Trophoblast cell (in vitro differentiated cells and primary cell): Measurements from ENCODE around the gene MYOG.

Source experiments
- DNase-seq, 2 donors: peaks; one replicate each; pipeline ENCODE4 v3.0.0-alpha.2; 2016
- H2AFZ ChIP-seq: 2 replicates; pipeline ENCODE4 v1.6.1; 2013; ENCODE audit warnings: low read length, moderate library complexity, mild to moderate bottlenecking; ENCODE audit not compliant: insufficient read depth, poor library complexity
- H2AK5ac ChIP-seq: 2 replicates; pipeline ENCODE4 v1.6.1; 2013; ENCODE audit warnings: mild to moderate bottlenecking, low read length
- H2BK120ac ChIP-seq: 2 replicates; pipeline ENCODE4 v1.6.1; 2013; ENCODE audit warnings: low read length, mild to moderate bottlenecking, moderate library complexity; ENCODE audit not compliant: insufficient read depth, poor library complexity
- H2BK12ac ChIP-seq: 2 replicates; pipeline ENCODE4 v1.6.1; 2013; ENCODE audit warnings: mild to moderate bottlenecking, low read length, moderate library complexity
- H2BK5ac ChIP-seq: 2 replicates; pipeline ENCODE4 v1.6.1; 2013; ENCODE audit warnings: low read length, low read depth, moderate library complexity, mild to moderate bottlenecking; ENCODE audit not compliant: poor library complexity
- H3K14ac ChIP-seq: 2 replicates; pipeline ENCODE4 v1.6.1; 2013; ENCODE audit warnings: mild to moderate bottlenecking, low read length
- H3K18ac ChIP-seq: 2 replicates; pipeline ENCODE4 v1.6.1; 2013; ENCODE audit warnings: mild to moderate bottlenecking, low read length
- H3K23ac ChIP-seq: 2 replicates; pipeline ENCODE4 v1.6.1; 2013; ENCODE audit warnings: low read length
- H3K27ac ChIP-seq: 2 replicates; pipeline ENCODE4 v1.5.1; 2013; ENCODE audit warnings: low read depth, mild to moderate bottlenecking, inconsistent platforms, low read length, moderate library complexity
- H3K27me3 ChIP-seq: 2 replicates; pipeline ENCODE4 v1.6.1; 2013; ENCODE audit warnings: inconsistent platforms, mild to moderate bottlenecking, low read length, moderate library complexity; ENCODE audit not compliant: insufficient read depth
- H3K36me3 ChIP-seq, 2 experiments: 1 replicate in 1 of 2; 2 replicates in 1 of 2; pipeline ENCODE4 v1.6.1; 2013; ENCODE audit warnings: low read length in 2 of 2, mild to moderate bottlenecking in 2 of 2, moderate library complexity in 1 of 2; ENCODE audit not compliant: insufficient read depth in 2 of 2, control insufficient read depth in 1 of 2
- H3K4ac ChIP-seq: 2 replicates; pipeline ENCODE4 v1.6.1; 2013; ENCODE audit warnings: low read depth, mild to moderate bottlenecking, low read length, moderate library complexity
- H3K4me1 ChIP-seq, 2 experiments: 1 replicate in 1 of 2; 2 replicates in 1 of 2; pipeline ENCODE4 v1.6.1; 2013; ENCODE audit warnings: low read length in 2 of 2, mild to moderate bottlenecking in 2 of 2, moderate library complexity in 1 of 2; ENCODE audit not compliant: insufficient read depth in 2 of 2, control insufficient read depth in 1 of 2
- H3K4me2 ChIP-seq: 2 replicates; pipeline ENCODE4 v1.6.1; 2013; ENCODE audit warnings: inconsistent platforms, mild to moderate bottlenecking, low read length, moderate library complexity
- H3K4me3 ChIP-seq: 2 replicates; pipeline ENCODE4 v1.5.1; 2013; ENCODE audit warnings: mild to moderate bottlenecking, low read depth, low read length, inconsistent platforms
- H3K79me1 ChIP-seq: one replicate; pipeline ENCODE4 v1.6.1; 2013; ENCODE audit warnings: low read length
- H3K79me2 ChIP-seq: 2 replicates; pipeline ENCODE4 v1.6.1; 2013; ENCODE audit warnings: low read length, mild to moderate bottlenecking; ENCODE audit not compliant: control insufficient read depth, insufficient read depth, poor library complexity
- H3K9ac ChIP-seq: 2 replicates; pipeline ENCODE4 v1.6.1; 2013; ENCODE audit warnings: mild to moderate bottlenecking, low read length
- H3K9me3 ChIP-seq: 2 replicates; pipeline ENCODE4 v1.6.1; 2013; ENCODE audit warnings: low read depth, mild to moderate bottlenecking, control low read depth, inconsistent platforms, low read length; ENCODE audit not compliant: insufficient read depth
- H4K12ac ChIP-seq: 2 replicates; pipeline ENCODE4 v1.6.1; 2013; ENCODE audit warnings: low read depth, mild to moderate bottlenecking, low read length, moderate library complexity
- H4K8ac ChIP-seq: 2 replicates; pipeline ENCODE4 v1.6.1; 2013; ENCODE audit warnings: low read depth, mild to moderate bottlenecking, low read length, moderate library complexity
- H4K91ac ChIP-seq: one replicate; pipeline ENCODE4 v1.6.1; 2013; ENCODE audit warnings: low read depth, mild to moderate bottlenecking, low read length, moderate library complexity
- WGBS: extraction: QIAGEN DNeasy Blood & Tissue Kit; methylation state at CpG from one replicate; pipeline ENCODE4 v1.1.7; 2013; ENCODE audit warnings: missing lambda C conversion rate; ENCODE audit not compliant: insufficient read length, insufficient coverage; ENCODE audit errors: extremely low coverage; 5-methylcytosine and 5-hydroxymethylcytosine counted together

The MYOG gene

GRCh38 chr1:203122159-203122558 lies 36.3 kb upstream of the MYOG start:
- H3K36me3 ChIP-seq: no peaks in the 10 kb centered on the region
- no peak overlapping the region for H4K12ac ChIP-seq
- H2BK5ac ChIP-seq: no peak overlapping the region
- no peak overlapping the region for H2AK5ac ChIP-seq
- H3K14ac ChIP-seq: no peak overlapping the region
- H2BK12ac ChIP-seq: no peak overlapping the region
- no peak overlapping the region for H3K4me2 ChIP-seq
- no peak overlapping the region for H3K9ac ChIP-seq
- H2AFZ ChIP-seq: no peak overlapping the region
- H3K18ac ChIP-seq: no peak overlapping the region
- no peak for DNase-seq
- H3K4me1 ChIP-seq: peaks cover 0 to under 1% of the 10 kb centered on the region in 2 experiments
- no peak overlapping the region for H4K8ac ChIP-seq
- no peak overlapping the region for H3K4ac ChIP-seq
- no peak overlapping the region for H2BK120ac ChIP-seq
- peaks cover 3% of the 10 kb centered on the region for H3K9me3 ChIP-seq
- H3K27ac ChIP-seq: no peak overlapping the region
- H4K91ac ChIP-seq: no peak overlapping the region
- no CpG with 5 or more reads among the region's 2 CpGs for WGBS
- no peaks in the 10 kb centered on the region for H3K27me3 ChIP-seq
- no peak overlapping the region for H3K23ac ChIP-seq
- H3K4me3 ChIP-seq: no peak overlapping the region
- no peaks in the 10 kb centered on the region for H3K79me2 ChIP-seq
- H3K79me1 ChIP-seq: no peaks in the 10 kb centered on the region

- H2BK5ac ChIP-seq: no peak overlapping the region
- H2BK12ac ChIP-seq: no peak overlapping the region
- H3K79me1 ChIP-seq: no peaks in the 10 kb centered on the region
- no peak overlapping the region for H3K18ac ChIP-seq
- no peaks in the 10 kb centered on the region for H3K27me3 ChIP-seq
- no peak overlapping the region for H4K12ac ChIP-seq
- H2BK120ac ChIP-seq: no peak overlapping the region
- no peak overlapping the region for H3K4me2 ChIP-seq
- no CpG with 5 or more reads among the region's 11 CpGs for WGBS
- no peaks in the 10 kb centered on the region for H3K36me3 ChIP-seq
- no peak overlapping the region for H3K4me3 ChIP-seq
- no peaks in the 10 kb centered on the region for H3K79me2 ChIP-seq
- no peak overlapping the region for H3K9ac ChIP-seq
- no peaks in the 10 kb centered on the region for H3K4me1 ChIP-seq
- peaks cover 3% of the 10 kb centered on the region for H3K9me3 ChIP-seq
- DNase-seq: no peak
- H4K91ac ChIP-seq: no peak overlapping the region
- H3K14ac ChIP-seq: no peak overlapping the region
- no peak overlapping the region for H3K4ac ChIP-seq
- no peak overlapping the region for H2AFZ ChIP-seq
- no peak overlapping the region for H3K27ac ChIP-seq
- H4K8ac ChIP-seq: no peak overlapping the region
- H2AK5ac ChIP-seq: no peak overlapping the region
- no peak overlapping the region for H3K23ac ChIP-seq
These were observed 35.6 kb upstream of the MYOG start for GRCh38 chr1:203121186-203122015.

- no peak overlapping the region for H3K4me2 ChIP-seq
- no peak overlapping the region for H3K23ac ChIP-seq
- H3K36me3 ChIP-seq: no peaks in the 10 kb centered on the region
- DNase-seq: no peak
- H2BK12ac ChIP-seq: no peak overlapping the region
- H2AK5ac ChIP-seq: no peak overlapping the region
- H3K4me3 ChIP-seq: no peak overlapping the region
- WGBS: no CpG with 5 or more reads among the region's 7 CpGs
- H3K79me2 ChIP-seq: no peaks in the 10 kb centered on the region
- H3K9me3 ChIP-seq: peaks cover 3% of the 10 kb centered on the region
- no peak overlapping the region for H4K91ac ChIP-seq
- no peaks in the 10 kb centered on the region for H3K27me3 ChIP-seq
- H2BK5ac ChIP-seq: no peak overlapping the region
- H2BK120ac ChIP-seq: no peak overlapping the region
- no peaks in the 10 kb centered on the region for H3K79me1 ChIP-seq
- H2AFZ ChIP-seq: no peak overlapping the region
- H3K27ac ChIP-seq: no peak overlapping the region
- H3K9ac ChIP-seq: no peak overlapping the region
- H3K18ac ChIP-seq: no peak overlapping the region
- H4K12ac ChIP-seq: no peak overlapping the region
- no peak overlapping the region for H3K4ac ChIP-seq
- no peaks in the 10 kb centered on the region for H3K4me1 ChIP-seq
- H4K8ac ChIP-seq: no peak overlapping the region
- H3K14ac ChIP-seq: no peak overlapping the region
These were observed 34.7 kb upstream of the MYOG start for GRCh38 chr1:203120325-203121153.

- no peak overlapping the region for H4K12ac ChIP-seq
- peaks cover 3% of the 10 kb centered on the region for H3K9me3 ChIP-seq
- no peaks in the 10 kb centered on the region for H3K27me3 ChIP-seq
- no peak overlapping the region for H3K18ac ChIP-seq
- no peak overlapping the region for H3K9ac ChIP-seq
- H2BK120ac ChIP-seq: no peak overlapping the region
- no peak overlapping the region for H3K4me2 ChIP-seq
- H2BK12ac ChIP-seq: no peak overlapping the region
- H3K79me2 ChIP-seq: no peaks in the 10 kb centered on the region
- no peak overlapping the region for H3K14ac ChIP-seq
- H3K4me3 ChIP-seq: no peak overlapping the region
- H2AFZ ChIP-seq: no peak overlapping the region
- no peaks in the 10 kb centered on the region for H3K36me3 ChIP-seq
- H2BK5ac ChIP-seq: no peak overlapping the region
- no peak overlapping the region for H3K27ac ChIP-seq
- H3K79me1 ChIP-seq: no peaks in the 10 kb centered on the region
- no peak overlapping the region for H4K91ac ChIP-seq
- WGBS: no CpG with 5 or more reads among the region's 35 CpGs
- H3K23ac ChIP-seq: no peak overlapping the region
- no peak overlapping the region for H3K4ac ChIP-seq
- H4K8ac ChIP-seq: no peak overlapping the region
- DNase-seq: peak; percentile 52 to 73
- no peaks in the 10 kb centered on the region for H3K4me1 ChIP-seq
- H2AK5ac ChIP-seq: no peak overlapping the region
These were observed 32.1 kb upstream of the MYOG start for GRCh38 chr1:203117611-203118575.
